Activated CD4-positive, alpha-beta T cell treated with anti-CD3 and anti-CD28 coated beads, Interleukin-2, amount 50 U/mL, for 24 hours (primary cell): Measurements from ENCODE around the gene CRACR2B.

Source experiments
- DNase-seq, 2 donors: peaks; one replicate each; pipeline ENCODE4 v3.0.0-alpha.2; 2020; ENCODE audit warnings: low read depth in 1 of 2, low spot score in 1 of 2

Gene CRACR2B

DNA sequence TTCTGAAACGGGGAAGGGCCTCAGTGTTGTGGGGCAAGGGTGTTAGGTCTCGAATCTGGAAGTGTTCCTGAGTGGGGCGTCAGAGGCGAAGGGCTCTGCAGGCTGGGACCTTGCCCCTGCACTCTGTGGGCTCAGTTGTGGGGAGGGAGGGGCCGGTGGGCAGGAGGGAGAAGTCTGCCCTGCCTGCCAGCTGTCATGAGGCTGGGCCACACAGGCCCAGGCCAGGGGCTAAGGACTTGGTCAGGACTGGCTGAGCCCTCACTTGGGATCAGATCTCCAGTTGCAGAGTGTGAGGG is at the start of gene CRACR2B:
CRACR2B (plus strand) TSS at position 23 of the 296 bp plus-strand sequence. CDS start 689 bp downstream, outside the sequence.
- no peak for DNase-seq

DNA sequence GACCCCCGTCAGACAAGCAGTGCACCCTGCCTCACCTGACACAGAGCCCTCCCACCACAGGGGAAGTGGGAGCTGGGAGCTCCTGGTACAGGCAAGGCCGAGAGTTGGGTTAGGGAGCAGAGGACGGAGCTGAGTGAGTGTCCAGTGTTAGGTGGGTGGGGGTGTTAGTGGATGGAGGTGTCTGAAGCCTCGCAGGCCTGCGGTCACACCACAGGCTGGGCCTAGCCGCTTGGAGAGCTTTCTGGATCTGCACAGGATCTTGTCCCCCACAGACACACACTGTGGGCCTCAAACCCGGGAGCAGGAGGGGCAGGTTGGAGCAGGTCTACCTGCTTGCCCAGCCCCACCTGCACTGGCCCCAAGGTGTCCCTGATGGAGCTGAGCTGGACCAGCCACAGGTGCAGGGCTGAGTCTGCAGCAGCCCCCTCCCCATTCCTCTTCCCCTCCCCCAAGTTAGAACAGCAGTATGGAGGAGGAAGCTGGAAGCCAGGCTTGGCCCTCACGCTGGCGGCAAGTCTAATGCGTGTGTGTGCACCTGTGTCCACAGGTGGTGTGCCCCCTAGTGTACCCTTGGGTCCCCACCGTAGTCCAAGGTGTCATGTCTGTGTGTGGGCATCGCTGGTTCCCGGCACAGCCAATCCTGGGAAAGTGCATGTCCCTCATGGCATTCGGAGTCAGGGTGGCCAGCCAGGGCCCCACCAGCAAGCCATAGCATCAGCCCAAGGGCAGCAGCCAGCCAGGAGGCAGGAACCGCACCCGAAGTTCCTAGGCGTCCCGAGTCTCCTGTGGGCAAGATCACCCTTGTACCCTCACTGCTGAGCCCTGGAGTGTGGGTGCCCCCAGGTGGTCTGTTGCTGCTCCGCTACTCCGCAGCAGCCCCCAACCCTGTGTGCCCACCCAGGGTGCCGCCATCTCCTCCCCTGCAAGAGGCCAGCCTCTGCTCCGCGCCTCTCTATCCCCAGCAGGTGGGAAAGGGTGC is 48.5 kb upstream of the CRACR2B start:
- DNase-seq = no peak

DNA sequence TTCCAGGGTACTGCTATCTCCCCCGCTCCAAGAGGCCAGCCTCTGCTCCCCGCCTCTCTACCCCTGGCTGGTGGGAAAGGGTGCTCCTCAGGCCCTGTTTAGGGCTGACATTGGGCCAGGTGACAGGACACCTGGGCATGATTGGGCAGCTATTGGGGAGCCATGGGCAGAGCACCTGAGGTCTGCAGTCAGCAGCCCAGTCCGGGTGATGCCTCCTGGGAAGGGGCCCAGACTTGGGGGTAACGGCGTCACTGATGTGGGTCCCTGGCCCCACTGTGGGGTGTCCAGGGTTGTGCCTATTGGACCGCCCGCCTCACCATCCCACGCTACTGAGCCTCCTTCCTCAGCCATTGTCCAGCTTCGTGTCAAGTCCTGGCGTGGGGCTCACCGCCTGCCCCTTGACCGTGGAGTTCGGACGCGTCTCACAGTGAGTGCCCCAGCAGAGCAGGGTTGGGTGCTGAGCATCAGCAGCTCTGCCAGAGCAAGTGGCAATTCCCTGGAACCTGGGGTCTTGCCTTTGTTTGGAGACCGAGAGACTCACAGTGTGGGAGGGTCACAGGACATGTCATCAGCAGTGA is 47.7 kb upstream of the CRACR2B start:
- DNase-seq = no peak

DNA sequence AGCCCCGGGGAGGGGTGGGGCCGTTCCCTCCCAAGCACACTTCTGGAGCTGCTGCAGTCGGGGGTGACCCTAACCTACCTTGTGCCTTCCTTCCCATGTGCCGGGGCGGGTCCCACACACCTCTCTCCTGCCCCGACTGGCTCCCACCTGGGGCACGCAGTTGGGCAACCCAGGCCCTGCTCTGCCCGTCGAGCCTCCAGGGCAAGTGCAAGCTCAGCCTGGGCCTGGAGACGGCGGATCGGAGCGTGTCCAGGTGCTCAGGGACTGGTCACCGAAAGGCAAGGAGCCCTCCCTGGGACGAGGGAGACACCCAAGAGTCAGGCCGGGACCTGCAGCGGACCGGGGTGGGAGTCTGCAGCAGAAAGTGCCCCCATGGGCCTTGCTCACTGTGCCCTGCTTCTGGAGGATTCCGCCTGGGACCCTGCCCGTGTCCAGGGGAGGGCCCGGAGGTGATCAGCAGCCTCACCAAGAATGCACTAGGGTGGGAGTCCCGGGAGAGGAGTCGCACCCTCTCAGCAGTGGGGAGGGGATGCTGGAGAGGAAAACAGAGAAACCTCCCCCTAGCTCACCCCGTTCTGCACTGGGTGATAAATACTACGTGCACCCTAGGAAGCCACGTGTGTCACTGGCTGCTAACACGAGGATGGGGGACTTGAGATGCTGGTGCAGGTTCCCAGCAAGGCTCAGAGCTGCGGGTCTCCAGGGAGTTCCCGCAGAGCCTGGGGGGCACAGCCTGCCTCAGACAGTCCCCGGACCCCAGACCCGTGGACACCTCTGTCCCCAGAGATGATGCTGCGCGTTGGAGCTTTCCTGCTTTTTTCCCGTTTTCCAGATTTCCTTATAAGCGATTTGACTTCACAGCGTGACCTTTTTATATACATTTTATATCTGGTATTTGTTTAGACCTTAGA is 45.2 kb upstream of the CRACR2B start:
- DNase-seq = no peak

DNA sequence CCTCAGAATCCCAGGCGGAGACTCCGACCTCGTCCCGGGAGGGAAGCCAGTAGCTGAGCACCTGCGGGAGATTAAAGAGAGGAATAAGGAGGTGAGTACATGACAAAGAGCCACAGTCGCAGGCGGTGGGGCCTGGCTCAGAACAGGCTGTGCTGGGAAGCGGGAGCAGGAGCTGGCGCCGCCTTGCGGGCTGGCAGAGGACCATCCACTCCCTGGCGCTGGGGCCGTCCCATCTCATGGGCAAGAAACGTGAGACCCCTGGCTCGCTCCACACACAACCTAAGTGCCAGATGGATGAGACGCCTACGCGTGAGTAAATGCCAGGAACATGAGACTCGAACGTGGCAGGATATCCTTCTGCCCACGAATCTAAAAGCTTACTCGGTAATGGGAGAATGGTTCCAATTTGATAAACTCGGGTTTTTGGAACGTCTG is 44.1 kb upstream of the CRACR2B start:
- DNase-seq = no peak

DNA sequence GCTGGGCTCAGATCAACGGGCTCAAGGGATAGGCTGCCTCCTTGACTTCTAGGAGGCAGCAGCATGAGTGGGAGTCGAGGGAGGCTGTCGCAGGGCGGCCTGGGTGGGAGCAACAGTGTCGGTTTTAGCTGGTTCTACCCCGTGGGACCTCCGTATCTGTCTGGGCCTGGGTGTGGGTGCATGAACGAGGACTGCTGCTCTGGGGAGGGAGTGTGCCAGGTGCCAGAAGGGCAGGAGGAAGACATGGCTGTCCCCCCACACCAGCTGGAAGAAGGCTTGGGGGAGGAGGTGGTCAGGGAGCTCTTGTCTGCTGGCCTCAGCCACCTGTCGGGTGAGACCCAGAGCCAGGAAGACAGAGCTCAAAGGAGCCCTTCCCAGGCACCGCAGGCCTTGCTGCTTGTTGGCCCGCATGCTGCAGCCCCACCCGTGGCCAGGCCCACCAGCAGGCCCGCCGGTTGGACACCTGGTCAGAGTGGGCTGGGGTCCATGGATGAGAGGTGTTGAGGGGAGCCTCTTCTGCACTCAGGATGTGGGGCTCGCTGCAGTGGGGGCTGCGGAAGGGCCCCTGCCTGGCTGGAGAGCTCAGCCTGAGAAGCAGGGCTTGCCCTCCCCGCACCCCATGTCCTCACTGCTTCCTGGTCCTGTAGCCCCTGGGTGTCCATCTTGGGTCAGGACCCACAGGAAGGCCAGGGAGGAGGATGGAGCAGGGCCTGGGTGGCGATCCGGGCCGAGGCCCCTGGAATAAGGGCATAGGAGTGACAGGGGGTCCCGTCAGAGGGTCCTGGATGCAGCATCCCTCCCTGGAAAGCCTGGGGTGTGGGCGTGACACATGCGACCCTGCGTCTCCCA is 41.3 kb upstream of the CRACR2B start:
- DNase-seq = no peak

DNA sequence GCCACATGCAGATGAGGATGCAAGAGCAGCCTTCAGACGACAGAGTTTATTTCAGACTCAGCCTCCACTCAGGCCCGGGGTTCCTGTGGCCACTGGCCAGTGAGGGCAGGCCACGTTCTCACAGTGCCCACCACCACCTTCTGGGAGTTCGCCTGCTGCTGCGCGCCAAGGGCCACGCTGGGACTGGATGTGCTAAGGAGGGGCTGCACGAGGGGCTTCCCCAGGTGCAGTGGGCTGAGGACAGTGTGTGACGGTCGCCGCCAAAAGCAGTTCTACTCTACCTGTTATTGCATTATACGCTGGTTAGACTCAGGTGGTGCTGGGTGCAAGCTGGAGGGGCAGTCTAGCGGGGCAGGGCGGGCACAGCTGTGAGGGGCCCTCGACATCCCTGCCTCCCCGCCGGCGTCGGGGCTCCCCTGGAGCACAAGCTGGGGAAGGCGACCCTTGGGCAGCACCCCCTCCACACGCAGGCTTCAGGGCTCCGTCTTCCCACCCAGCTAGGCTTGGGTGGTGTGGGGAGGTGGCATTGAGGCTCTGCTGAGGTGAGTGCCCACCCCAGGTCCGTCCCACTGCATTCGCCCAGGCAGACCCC is 40.5 kb upstream of the CRACR2B start:
- no peak for DNase-seq

DNA sequence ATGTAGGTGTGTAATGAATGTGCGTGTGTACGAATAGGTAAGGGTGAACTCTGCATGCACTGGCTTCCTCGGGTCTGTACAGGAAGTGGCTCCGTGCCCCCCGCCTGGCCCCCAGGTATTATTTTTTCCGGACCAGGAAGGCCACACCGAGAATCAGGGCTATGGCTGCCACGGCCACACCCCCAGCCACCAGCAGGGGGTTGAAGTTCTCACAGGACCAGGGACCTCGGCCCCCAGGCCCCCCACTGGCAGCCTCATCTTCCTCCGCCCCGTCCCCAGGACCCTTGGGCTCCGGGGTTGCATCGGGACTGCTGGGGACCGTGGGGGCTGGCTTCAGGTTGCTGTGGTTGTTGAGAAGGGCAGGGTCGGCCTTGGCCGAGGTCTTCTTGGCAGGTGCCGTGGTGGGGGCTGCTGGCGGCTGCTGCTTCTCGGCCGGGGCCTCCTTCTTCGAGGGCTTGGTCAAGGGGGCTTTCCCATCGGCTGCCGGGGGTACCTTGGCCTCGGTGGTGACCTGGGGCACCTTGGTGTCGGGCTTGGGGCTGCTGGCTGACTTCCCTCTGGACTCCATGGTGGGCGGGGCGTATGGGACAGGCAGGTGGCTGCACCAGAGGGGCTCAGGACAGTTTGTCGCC is 39.6 kb upstream of the CRACR2B start:
- DNase-seq = no peak

DNA sequence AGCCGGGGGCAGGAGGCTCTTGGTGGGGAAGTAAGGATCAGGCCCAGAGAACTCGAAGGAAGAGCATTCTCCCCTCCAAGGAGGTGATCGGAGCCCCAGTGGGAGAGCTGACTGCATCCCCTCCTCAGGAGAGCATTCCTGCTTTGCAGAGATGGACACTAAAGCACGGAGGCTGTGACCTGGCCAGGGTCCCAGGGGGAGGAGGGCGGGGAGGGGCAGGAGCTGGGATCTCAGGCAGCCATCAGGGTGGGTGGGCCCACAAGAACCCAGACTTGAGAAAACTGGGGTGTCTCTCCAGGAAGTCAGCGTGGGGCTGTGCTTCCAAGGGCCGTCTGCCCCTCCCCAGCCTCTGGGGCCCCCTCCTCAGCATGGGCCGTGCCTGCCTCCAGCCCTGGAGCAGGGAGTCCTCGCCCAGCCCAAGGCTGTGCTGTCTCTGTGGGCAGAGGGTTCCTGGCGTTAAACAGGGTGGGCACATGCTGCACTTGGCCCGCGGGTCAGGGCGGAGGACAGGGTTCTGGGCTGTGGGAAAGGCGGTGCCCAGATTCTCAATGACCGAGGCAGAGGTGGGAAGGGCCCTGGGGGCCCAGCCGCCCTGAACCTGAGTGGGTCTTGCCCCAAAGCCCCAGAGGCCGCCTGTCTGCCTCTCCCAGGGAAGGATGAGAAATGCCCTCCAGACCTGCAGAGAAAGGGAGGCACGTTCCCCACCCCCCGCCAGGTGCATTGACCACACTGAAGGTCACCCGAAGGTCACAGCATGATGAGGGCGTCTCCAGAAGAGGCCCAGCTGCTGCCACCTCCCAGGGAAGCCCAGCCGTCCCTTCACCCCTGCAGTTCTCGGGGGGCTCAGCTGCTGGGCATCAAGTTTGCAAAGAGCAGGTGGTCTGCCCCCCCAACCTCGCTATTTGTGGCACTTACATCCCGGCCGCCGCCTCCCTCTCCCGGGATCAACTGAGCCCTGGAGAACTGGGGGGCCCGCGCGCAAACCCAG is 38.5 kb upstream of the CRACR2B start:
- DNase-seq = no peak

DNA sequence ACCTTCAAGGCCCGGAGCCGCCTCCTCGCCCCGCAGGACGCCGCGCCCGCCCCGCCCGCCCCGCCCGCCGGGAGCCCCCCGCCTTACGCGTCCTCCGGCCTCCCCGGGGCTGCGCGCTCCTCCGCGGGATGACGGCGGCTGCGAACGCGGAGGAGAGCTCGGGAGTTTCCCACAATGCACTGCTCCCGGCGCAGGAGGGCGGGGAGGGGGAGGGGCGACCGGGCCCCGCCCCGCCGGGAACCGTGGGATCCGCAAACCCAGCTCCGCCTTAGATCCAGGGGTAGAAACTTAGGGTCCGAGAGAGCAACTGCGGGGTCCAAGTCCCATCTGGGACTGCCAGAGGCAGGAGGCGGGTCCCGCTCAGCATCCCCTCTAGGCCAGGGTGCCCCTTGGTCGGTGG is 37.8 kb upstream of the CRACR2B start, which contains the start of gene CEND1:
CEND1 (minus strand) TSS at position 148 of the 400 bp plus-strand sequence. CDS start 1,514 bp downstream, outside the sequence.
- DNase-seq = no peak

DNA sequence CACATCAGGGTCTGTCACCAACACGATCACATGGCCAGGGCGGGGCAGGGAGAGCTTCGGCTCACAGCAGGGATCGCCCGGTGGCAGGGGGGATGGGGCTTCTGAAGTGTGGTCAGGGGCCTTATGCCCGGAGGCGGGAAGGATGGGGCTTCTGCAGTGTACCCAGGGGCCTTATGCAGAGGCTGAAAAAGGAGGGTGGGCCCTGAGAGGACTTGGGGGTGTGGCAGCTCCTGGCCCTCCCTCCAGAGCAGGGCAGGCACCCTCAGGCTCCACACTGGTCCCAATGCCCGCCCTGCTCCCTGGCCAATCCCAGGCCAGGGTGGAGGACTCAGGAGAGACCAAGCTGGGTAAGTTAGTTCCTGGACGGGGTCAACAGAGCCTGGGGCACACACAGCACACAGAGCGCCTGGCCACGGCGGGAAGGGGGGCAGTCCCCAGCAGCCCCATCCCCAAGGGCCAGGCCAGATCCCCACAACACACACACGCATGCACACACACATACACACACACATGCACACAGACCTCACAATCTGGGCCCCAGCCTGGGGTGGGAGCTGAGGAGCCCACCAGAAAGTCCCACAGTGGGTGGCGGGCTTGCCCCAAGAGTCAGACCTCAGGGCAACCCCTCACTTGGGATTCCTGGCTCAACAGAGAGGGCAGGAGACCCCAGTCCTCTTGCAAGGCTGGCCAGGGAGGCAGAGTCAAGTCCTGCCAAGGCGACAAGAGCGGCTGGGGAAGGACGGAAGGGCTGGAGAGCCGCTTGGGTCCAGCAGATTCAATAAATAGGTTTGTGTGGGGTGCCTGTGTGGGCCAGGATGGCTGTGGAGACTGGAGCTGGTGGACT is 36.8 kb upstream of the CRACR2B start:
- no peak for DNase-seq

DNA sequence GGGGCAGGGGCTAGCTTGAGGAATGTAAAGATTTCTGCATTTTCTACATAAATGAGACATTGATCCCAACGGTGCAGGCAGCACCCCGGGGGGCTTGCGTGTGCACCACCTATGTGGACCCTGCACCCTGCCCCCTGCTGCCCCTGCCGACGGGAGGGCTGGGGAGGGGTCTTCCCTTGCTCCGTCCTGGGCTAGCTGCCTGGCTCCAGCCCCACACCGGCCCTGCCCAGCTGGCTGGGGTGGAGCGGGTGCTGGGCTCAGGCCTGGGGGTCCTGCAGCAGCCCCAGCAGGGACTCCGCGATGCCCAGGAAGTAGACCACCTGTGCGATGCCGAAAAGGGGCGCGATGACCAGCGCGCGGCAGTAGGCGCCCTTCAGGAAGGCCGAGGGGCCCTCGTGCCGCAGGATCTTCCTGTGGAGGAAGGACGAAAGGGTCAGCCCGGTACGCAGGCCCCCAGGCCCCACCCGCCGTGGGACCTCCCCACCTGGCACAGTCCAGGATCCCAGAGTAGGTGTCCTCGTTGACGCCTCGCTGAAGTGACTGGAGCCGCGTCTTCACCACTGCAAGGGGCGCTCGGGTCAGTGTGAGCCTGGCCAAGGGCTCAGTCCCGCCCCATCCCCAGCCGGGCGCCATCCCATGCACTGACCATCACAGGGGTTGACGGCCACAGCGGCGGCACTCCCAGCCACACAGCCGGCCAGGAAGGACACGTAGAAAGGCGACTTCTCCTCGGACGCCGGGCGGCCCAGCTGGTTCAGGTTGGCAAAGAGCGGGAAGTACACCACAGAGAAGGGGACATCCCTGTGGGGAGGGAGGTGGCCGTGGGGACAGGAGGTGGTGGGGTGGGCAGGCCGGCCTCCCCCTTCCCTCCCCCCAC is 35.8 kb upstream of the CRACR2B start:
- DNase-seq = no peak

DNA sequence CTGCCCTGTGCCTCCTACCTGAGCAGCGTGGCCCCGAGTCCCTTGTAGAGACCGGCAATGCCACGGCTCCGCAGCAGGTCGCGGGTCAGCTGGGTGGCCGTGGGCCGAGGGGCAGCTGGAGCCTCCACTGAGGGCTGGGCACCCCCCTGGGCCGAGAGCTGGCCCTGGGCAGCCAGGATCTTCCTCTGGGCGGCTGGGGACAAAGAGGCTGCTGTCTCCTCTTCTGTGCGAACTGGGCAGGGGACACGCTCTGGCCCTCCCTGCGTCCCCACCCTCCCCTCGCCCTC is 35.2 kb upstream of the CRACR2B start:
- DNase-seq = no peak

DNA sequence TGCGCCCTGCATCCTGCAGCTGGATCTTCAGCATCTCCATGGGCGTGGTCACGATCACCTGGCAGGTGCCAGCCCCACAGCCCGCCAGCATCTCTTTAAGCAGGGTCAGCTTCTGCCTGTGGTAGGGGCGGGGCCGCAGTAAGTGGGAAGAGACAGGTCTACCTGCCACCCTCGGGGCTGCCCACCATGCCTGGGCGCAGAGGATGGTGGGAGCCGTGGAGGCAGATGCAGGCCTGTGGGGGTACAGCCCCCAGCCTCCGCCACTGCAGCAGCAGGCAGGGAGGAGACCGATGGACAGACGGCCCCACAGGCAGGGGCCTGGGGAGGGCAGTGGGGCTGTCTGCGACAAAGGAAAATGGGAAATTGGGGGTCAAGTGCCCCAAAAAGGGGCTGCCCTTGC is 34.8 kb upstream of the CRACR2B start:
- DNase-seq = no peak

DNA sequence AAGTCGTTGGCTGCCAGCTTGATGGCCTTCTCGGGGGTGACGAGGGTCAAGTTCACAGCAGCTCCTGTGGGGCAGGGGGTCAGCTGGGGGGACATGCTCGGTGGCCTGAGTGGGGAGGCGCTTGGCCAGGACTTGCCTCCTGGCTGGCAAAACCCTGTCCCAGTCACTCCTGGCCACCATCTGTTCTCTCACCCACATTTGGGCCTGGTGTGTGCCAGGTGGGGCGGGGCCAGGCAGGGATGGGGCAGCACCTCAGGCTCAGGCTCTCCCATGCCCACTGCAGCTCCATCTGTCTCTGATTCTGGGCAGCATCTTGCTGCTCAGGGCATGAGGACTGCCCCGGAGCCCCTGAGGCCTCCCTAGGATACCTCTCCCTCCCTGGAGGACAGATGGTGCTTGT is 34.2 kb upstream of the CRACR2B start:
- DNase-seq = no peak

DNA sequence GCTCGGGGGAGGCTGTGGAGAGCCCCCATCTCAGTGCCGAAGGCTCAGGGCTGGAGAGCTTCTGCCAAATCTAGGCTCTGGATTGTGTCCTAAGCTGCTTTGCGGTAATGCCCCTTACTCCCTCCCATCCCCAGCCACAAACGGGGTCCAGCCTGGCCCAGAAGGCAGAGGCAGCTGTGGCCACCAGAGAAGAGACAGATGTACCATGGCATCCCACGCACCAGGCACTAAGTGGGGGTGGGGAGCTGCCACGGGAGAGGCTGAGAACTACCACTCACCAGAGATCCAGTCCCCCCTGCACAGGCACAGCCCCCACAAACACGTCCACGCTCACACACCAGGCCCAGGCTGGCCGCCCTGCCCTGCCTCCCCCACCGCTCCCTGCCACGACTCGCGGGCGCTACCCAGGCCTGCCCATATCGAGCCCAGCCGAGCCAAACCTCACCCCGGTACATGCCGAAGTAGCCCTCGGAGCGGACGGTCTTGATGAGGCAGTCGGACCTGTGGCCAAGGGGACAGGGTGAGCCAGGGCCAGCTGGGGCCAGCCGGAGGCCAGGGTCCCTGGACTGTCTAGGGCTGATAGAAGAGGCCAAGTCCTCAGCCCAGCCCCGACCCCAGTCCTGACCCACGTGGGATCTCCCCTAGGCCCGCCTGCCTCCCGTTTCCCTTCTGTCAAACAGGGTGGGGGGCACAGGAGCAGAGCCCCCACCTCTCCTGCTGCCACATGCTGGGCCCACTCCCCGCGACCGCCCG is 33.5 kb upstream of the CRACR2B start:
- no peak for DNase-seq
